Skeletal muscle satellite cell (primary cell): Measurements from ENCODE around the gene PIP5K1B.

Experiments used
- H3K27me3 ChIP-seq: 2 replicates; pipeline ENCODE4 v1.7.0; 2013; ENCODE audit warnings: low read length; ENCODE audit not compliant: control insufficient read depth, insufficient read depth
- H3K36me3 ChIP-seq: 2 replicates; pipeline ENCODE4 v1.7.0; 2013; ENCODE audit warnings: mild to moderate bottlenecking, control low read depth, low read length; ENCODE audit not compliant: insufficient read depth
- H3K4me1 ChIP-seq: 2 replicates; pipeline ENCODE4 v1.7.0; 2013; ENCODE audit warnings: low read length; ENCODE audit not compliant: control insufficient read depth, insufficient read depth
- H3K4me2 ChIP-seq: 2 replicates; pipeline ENCODE4 v1.7.0; 2013; ENCODE audit warnings: mild to moderate bottlenecking, low read length
- H3K4me3 ChIP-seq: 2 replicates; pipeline ENCODE4 v1.7.0; 2013; ENCODE audit warnings: low read length
- H3K9ac ChIP-seq: 2 replicates; pipeline ENCODE4 v1.7.0; 2013; ENCODE audit warnings: mild to moderate bottlenecking, low read depth, low read length, moderate library complexity
- H3K9me3 ChIP-seq: replicated peaks from 2 replicates; pipeline ENCODE4 v1.7.0; 2013; ENCODE audit warnings: mild to moderate bottlenecking, control low read depth, low read length

The PIP5K1B gene

DNA sequence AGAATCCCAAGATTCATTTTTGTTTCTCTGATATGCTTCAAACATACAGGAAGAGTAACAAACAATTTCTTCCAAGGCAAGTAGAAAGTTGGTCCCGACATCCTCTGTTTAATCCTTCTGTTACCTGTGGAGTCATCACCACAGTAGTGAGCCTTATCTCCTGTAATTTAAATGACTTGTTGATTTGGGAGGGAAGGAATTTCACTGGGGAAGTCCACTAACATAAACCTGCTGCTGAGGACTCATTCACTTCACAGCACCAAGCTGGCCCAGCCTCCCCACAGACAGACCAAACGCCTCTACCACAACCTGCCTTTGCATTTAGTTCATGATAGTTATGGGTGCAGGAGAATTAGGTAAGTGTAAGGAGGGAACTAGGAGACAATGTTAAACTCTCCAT, 245.6 kb downstream of the PIP5K1B start:
- Histone ChIP-seq H3K4me2 (no peak overlapping the region), H3K27me3 (peaks cover 27% of the 10 kb centered on the region), H3K4me1 (no peaks in the 10 kb centered on the region), H3K9ac (no peak overlapping the region), H3K9me3 (no peaks in the 10 kb centered on the region), H3K36me3 (no peaks in the 10 kb centered on the region), H3K4me3 (no peak overlapping the region)

DNA sequence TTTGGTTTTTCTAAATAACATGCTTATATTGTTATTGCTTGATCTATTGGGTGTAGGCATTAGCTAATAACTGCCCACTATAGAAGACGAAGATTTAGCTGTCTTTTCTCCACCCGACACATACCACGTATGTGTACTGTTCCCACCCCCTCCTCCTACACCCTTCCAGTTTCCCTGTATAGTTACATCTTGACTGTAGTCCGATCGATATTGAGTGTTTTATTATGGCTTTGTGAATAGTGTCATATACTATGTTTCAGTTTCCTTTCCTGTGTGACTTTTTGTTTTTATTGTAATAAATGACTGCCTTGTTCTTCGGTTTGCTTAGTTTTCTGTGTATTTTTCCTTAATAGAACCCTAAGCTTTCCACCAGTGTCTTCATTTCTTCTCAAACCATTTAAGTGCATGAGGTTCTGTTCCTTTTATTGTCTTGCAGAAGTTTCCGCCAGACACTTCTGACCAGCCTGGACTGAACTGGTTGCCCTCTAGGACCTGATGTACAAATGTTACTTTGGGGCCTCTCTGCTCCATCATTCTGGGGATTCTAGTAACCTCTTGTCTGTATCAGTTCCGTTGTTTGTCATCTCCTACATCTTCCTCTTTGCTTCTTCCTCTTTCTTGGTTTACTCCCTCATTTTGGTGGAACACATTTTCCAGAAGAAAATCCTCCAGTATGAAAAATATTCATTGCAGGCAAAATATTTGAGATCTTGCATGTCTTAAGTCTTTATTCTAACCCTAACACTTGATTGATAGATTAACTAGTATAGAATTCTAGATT, 247.0 kb downstream of the PIP5K1B start:
- H3K27me3 ChIP-seq, result peaks cover 27% of the 10 kb centered on the region
- H3K4me1 ChIP-seq, result no peaks in the 10 kb centered on the region
- H3K4me3 ChIP-seq, result no peak overlapping the region
- no peaks in the 10 kb centered on the region for H3K36me3 ChIP-seq
- H3K9ac ChIP-seq, result no peak overlapping the region
- no peaks in the 10 kb centered on the region for H3K9me3 ChIP-seq
- H3K4me2 ChIP-seq, result no peak overlapping the region

- H3K4me2 ChIP-seq, result no peak overlapping the region
- no peaks in the 10 kb centered on the region for H3K36me3 ChIP-seq
- H3K27me3 ChIP-seq, result peaks cover 21% of the 10 kb centered on the region
- no peak overlapping the region for H3K9ac ChIP-seq
- no peaks in the 10 kb centered on the region for H3K9me3 ChIP-seq
- no peak overlapping the region for H3K4me3 ChIP-seq
- no peaks in the 10 kb centered on the region for H3K4me1 ChIP-seq
Measured at GRCh38 chr9:68953771-68954170, 248.7 kb downstream of the PIP5K1B start.

GRCh38 chr9:68955330-68955729, 250.3 kb downstream of the PIP5K1B start:
- Histone ChIP-seq H3K36me3 (no peaks in the 10 kb centered on the region), H3K4me2 (no peak overlapping the region), H3K27me3 (peaks cover 8% of the 10 kb centered on the region), H3K9me3 (no peaks in the 10 kb centered on the region), H3K4me1 (no peaks in the 10 kb centered on the region), H3K9ac (no peak overlapping the region), H3K4me3 (no peak overlapping the region)

DNA sequence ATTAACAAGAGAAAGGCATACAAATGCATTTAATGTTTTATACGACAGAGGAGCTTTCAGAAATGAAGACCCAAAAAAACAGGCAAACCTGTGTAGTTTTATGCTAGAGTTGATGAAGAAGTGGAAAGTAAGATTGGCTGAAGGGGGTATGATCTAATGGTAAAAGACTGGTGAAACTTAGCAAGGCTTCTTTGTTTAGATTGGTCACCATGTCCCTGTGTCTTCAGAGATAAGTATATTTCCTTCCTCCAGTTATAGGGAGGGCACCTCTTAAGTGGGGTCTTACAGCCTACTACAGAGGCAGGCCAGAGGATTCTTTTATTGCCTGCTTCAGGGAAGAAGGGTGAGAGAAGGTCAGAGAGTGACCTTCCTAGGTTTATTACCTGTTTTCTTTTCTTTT, 252.4 kb downstream of the PIP5K1B start:
- H3K4me2 ChIP-seq, result no peak overlapping the region
- H3K4me3 ChIP-seq, result no peak overlapping the region
- H3K4me1 ChIP-seq, result no peaks in the 10 kb centered on the region
- no peaks in the 10 kb centered on the region for H3K9me3 ChIP-seq
- no peaks in the 10 kb centered on the region for H3K36me3 ChIP-seq
- H3K27me3 ChIP-seq, result peaks cover 8% of the 10 kb centered on the region
- no peak overlapping the region for H3K9ac ChIP-seq

GRCh38 chr9:68961587-68961986, 256.5 kb downstream of the PIP5K1B start:
- Histone ChIP-seq H3K4me2 (no peak overlapping the region), H3K36me3 (no peaks in the 10 kb centered on the region), H3K9me3 (no peaks in the 10 kb centered on the region), H3K4me1 (no peaks in the 10 kb centered on the region), H3K27me3 (peaks cover 8% of the 10 kb centered on the region), H3K4me3 (no peak overlapping the region), H3K9ac (no peak overlapping the region)

DNA sequence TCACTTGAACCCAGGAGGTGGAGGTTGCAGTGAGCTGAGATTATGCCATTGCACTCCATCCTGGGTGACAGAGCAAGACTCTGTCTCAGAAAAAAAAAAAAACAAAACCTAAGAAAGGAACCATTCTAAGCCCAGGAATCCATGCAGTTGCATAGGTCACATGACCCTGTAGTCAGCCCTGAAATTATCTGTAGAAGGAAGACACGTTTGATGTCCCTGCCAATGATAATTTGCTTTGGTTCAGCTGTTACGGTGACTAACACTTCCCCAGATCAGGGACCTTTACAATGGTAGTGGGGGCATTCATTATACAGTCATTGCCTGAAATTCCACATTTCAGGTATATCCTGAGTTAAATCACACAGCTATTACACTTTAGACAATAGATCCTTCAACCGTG, 258.4 kb downstream of the PIP5K1B start:
- Histone ChIP-seq H3K4me1 (no peaks in the 10 kb centered on the region), H3K4me3 (no peak overlapping the region), H3K36me3 (no peaks in the 10 kb centered on the region), H3K4me2 (no peak overlapping the region), H3K9me3 (no peaks in the 10 kb centered on the region), H3K9ac (no peak overlapping the region), H3K27me3 (peaks cover 8% of the 10 kb centered on the region)

DNA sequence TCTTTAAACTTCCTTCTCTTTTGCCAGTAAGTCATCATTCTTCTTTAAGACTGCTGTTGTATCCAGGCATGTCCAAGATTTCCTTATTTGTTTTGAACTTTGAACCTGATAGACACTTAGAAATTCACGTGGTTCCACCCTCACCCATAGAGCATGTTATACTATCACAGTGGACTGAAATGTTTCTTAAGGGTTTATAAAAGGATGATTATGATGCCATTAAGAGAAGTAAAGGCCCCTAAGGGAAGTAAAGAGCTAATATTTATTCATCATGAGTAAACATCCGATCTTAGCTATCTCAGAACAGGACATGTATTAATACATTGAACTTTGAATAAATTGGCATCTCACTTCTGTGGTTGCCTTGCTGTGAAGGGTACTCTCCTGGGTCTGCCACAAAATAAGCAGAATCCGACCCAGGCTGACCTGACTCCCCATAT, 259.1 kb downstream of the PIP5K1B start:
- Histone ChIP-seq H3K4me3 (no peak overlapping the region), H3K9me3 (no peaks in the 10 kb centered on the region), H3K4me1 (no peaks in the 10 kb centered on the region), H3K36me3 (no peaks in the 10 kb centered on the region), H3K27me3 (peaks cover 8% of the 10 kb centered on the region), H3K4me2 (no peak overlapping the region), H3K9ac (no peak overlapping the region)

- Histone ChIP-seq H3K4me1 (no peaks in the 10 kb centered on the region), H3K9ac (no peak overlapping the region), H3K9me3 (no peaks in the 10 kb centered on the region), H3K36me3 (no peaks in the 10 kb centered on the region), H3K4me2 (no peak overlapping the region), H3K27me3 (peaks cover 8% of the 10 kb centered on the region), H3K4me3 (no peak overlapping the region)
Measured at GRCh38 chr9:68964765-68965164, 259.7 kb downstream of the PIP5K1B start.

DNA sequence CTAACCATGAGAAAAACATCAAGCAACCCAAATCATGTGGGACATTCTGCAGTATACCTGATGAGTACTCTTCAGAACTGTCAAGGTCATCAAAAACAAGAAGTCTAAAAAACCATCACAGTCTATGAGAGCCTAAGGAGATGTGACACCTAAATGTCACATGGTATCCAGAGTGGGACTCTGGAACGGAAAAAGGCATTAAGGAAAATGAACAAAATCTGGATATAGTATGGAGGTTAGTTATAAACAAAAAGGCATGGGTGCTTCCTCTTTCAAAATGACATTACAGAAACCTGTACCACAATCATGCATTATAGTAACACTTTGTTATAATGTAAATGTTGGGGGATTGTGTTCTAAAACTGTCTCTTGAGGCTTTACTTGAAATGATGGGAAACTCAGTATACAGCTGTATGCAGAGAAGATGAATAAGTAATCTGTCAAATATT, 261.5 kb downstream of the PIP5K1B start:
- Histone ChIP-seq H3K9me3 (no peaks in the 10 kb centered on the region), H3K4me1 (no peaks in the 10 kb centered on the region), H3K36me3 (no peaks in the 10 kb centered on the region), H3K4me3 (no peak overlapping the region), H3K4me2 (no peak overlapping the region), H3K27me3 (peaks cover 8% of the 10 kb centered on the region), H3K9ac (no peak overlapping the region)

- no peaks in the 10 kb centered on the region for H3K36me3 ChIP-seq
- no peak overlapping the region for H3K4me3 ChIP-seq
- no peaks in the 10 kb centered on the region for H3K9me3 ChIP-seq
- no peaks in the 10 kb centered on the region for H3K4me1 ChIP-seq
- H3K9ac ChIP-seq, result no peak overlapping the region
- H3K4me2 ChIP-seq, result no peak overlapping the region
- H3K27me3 ChIP-seq, result peaks cover 3% of the 10 kb centered on the region
Measured at GRCh38 chr9:68967800-68968199, 262.8 kb downstream of the PIP5K1B start.

DNA sequence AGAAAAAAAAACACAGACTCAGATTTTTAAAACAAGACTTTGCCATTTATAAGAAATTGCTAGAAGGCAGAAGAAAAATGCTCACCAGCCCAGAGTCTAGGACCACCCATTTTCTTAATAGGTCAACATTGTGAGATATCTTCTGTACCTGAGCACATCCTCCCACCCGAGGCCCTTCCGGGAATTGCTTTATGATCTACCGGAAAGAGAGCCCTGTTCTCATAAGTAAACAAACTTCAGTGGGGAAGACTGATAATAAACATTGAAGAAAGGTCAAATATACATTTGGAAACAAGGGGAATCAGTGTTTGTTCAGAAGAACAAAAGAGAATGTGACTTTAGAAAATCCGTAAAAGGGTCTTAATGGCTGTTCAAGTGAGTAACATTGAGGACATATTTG, 264.5 kb downstream of the PIP5K1B start:
- no peak overlapping the region for H3K9ac ChIP-seq
- H3K27me3 ChIP-seq, result no peaks in the 10 kb centered on the region
- no peak overlapping the region for H3K4me2 ChIP-seq
- H3K4me3 ChIP-seq, result no peak overlapping the region
- H3K36me3 ChIP-seq, result no peaks in the 10 kb centered on the region
- no peaks in the 10 kb centered on the region for H3K4me1 ChIP-seq
- H3K9me3 ChIP-seq, result no peaks in the 10 kb centered on the region
